VCaP (cell line): ENCODE measurements around the gene POLA1.

Experiments
- H3K27ac ChIP-seq: fragments of 450-650 bp; 2 replicates; pipeline ENCODE4 v1.5.1; 2017
- TF ChIP-seq, protein P1 (sequence below): fragments of 450-650 bp; conservative IDR thresholded peaks from 2 replicates; pipeline ENCODE4 v1.5.1; 2017; ENCODE audit warnings: mild to moderate bottlenecking, moderate library complexity

Gene POLA1

DNA sequence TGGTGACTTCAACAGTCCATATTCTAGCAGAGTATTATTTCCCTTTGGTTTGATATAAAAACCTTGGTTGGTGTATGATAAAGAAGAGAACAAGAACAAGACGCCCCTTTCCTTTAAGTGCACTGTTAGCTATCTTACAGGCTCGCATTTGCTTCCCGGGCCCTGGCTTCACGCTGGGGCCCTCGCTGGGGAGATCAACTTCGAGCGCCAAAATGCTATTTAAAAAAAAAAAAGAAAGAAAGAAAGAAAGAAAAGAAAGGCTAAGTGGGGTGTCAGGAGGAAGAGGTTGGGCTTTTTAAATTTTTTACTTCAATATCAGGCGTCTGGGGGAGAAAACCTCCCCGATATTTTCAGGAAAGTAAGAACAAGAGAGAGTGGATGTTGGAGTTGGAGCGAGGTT lies 310.3 kb downstream of the POLA1 start:
- no peak overlapping the region for H3K27ac ChIP-seq
- TF ChIP-seq, protein P1, sequence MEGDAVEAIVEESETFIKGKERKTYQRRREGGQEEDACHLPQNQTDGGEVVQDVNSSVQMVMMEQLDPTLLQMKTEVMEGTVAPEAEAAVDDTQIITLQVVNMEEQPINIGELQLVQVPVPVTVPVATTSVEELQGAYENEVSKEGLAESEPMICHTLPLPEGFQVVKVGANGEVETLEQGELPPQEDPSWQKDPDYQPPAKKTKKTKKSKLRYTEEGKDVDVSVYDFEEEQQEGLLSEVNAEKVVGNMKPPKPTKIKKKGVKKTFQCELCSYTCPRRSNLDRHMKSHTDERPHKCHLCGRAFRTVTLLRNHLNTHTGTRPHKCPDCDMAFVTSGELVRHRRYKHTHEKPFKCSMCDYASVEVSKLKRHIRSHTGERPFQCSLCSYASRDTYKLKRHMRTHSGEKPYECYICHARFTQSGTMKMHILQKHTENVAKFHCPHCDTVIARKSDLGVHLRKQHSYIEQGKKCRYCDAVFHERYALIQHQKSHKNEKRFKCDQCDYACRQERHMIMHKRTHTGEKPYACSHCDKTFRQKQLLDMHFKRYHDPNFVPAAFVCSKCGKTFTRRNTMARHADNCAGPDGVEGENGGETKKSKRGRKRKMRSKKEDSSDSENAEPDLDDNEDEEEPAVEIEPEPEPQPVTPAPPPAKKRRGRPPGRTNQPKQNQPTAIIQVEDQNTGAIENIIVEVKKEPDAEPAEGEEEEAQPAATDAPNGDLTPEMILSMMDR = no peak

DNA sequence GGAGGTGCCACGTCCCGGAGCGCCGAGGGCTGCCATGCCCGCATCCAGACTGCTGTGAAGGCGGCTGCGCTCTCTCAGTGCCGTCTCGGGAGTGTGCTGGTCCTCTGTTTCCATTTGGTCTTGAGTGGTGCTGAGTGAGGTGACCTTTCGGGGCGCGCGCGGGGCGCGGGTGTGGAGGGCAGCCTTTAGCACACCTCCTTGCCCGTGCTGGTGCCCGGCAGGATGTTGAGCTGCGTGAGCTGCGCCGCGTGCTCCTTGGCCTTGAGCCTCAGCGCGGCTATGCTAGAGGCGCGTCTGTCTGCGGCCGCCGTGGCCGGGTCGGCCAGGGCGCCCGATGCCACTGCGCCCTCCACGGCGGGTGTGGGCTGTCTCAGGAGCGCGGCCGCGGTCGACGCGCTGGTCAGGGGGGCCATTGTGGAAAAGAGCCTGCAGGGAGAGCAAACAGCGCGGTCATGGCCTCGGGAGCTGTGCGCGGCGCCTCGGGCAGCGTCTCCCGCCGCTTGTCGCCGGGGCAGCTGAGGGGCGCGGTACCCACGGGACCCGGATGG lies 310.8 kb downstream of the POLA1 start:
- H3K27ac ChIP-seq = no peak overlapping the region
- TF ChIP-seq, protein P1 = no peak

DNA sequence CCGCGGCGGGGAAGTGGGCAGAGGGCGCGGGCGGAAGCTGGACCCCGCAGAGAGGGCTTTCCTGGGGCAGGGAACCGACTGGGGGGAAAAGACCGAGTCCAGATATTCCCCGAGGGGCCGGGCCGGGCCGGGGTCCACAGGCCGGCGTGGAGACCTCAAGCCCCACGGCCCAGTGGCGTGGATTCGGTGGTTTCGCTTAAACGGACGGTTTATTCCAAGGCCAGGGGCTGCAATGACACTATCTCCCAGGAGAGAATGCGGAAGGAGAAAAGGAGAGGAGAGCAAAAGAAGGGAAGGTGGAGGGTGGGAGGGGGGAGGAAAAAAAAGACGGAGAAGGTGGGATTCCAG lies 311.3 kb downstream of the POLA1 start:
- no peak overlapping the region for H3K27ac ChIP-seq
- TF ChIP-seq, protein P1 = no peak

DNA sequence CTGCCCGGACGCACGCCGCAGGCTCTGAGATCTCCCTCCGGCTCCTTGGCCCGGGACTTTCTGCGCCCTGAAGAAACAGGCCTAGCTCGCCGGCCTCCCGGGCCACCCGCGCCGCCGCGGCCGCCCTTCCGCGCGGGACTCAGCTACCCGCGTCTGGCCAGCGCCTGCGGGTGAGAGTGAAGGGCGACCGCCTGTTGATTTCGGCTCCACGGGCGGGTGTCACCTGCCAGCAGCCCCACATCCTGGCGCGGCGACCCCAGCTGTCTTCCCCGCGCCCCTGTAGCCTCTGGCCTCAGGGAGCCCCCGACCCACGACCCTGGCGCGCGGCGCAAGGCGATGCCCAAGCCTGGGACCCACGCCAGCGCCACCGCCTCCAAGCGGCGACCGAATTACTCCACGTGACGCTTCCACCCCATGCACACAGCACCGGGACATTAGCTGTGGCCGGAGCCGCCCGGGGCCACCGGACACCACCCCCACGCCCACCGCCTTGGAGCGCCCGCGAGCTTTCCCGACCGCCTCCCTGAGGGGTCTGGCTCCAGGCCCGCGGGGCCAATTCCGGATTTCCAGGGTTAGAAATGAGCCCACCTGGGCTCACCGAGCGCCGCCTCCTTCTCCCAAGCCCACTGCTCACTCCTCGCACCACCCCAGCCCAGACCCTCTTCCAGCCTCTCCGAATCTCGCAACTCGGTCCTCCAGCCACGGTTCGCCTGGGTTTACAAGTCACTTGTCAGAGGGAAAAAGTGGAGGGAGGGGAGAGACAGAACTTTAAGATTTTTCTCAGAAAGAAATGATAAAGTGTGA lies 311.9 kb downstream of the POLA1 start:
- TF ChIP-seq, protein P1 = no peak
- no peak overlapping the region for H3K27ac ChIP-seq

DNA sequence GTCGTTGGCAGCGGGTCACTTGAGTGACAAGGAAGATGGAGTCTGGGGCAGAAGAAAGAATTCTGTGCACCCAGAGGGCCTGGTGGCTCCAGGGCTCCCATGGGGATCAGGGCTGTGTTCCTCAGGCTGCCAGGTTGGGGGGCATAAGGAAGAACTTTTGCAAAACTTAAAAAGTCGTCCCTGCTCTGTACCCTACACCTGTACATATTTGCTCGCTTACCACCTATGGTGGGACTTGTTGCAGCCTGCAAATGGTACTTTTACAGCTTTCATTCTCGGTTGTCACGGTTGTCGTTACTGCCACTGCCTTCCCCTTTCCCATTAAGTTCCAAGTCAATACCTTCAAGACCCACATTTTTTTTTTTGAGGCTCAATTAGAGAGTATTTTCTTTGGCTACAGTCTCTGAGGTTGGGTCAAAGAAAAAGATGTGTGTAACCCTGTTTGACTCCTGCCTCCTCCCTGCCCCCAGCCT lies 312.9 kb downstream of the POLA1 start:
- TF ChIP-seq, protein P1 = no peak
- H3K27ac ChIP-seq = no peak overlapping the region

DNA sequence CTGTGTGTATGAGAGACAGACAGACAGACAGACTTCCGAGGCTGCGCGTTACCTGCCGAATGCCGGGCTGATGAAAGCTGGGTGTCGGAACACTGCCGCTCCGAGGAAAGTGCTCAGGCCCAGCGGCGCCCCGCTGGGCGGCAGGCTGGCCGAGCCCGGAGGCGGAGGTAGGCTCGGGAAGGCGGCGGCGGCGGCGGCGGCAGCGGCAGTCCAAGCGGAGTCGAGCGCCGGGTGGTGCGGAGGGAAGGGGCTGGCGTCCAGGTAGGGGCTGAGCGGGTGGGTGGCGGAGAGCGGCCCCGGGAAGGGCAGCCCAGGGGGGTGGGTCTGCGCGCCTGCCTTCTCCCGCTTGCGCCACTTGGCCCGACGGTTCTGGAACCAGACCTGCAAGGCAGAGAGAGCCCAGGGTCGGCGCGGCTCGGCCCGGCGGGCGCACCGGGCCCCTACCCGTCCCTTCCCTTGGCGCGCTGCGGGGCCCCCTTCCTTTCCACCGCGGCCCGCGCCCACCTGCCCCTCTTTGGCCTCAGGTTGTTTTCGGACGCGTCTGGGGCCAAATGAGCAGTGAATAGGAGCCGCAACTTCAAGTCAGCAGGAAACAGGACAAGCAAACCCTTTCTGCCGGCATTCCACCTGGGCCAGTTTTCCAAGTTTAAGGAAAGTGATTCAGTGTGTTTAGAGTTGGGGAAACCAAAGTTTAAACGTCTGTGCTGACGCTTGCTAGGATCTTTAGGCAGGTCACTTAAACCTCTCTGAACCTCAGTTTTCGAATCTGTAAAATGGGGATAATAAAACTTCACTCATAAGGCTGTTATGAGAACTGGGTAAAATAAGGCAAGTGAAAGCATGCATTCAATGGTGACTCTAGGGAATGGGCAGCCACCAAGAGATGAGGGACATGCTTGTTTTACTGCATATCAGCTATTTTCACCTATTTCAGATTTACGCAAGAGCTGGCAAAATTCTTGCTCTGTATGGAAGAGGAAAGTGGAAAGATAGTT lies 313.6 kb downstream of the POLA1 start:
- TF ChIP-seq, protein P1 = no peak
- H3K27ac ChIP-seq = no peak overlapping the region

DNA sequence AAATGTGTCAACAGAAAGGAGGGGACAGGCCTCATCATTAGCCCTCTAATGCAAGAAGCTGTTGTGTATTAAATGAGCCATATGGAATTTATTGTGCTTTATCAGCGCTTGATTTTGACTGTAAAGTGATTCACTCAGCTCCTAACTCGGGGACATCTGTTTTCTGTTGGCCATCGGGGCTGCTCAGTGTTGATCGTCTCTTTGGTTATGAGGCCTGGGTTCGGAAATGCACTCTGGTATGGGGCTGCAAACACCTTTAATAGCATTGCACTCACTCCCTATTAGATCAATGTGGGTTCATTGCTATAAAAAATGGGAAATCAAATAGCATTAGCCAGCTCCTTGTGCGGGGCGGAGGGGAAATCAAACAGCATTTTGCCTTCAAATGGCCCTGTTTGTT lies 315.7 kb downstream of the POLA1 start:
- TF ChIP-seq, protein P1 = no peak
- no peak overlapping the region for H3K27ac ChIP-seq
